ENCODE measurements around the gene ISL1. TPM values are rescaled to one million over a fixed set of nuclear protein-coding genes. Genes with fewer than 3 reads are reported as not detected.

The ISL1 gene
- total and polyA plus RNA-seq, 11 donors, result 0.08 to 0.61 TPM; not detected in 9

DNA sequence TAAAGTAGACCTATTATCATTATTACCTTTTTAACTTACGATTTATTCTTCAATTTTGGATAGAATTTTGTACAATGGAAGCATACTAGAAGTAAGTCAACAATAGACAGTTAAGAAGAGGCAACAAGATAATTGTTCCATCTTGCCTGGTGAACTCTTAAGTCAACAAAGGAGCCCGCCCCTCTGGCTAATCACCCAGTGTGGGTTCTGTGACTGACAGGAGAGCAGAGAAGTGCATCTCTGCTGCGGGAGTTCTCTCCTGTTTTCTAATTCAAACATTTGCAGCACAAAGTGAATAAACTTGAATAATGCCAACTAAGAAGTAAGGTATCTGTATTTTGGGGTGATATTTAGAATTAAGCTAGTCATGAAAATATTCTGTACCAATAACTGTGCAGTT is 6.7 kb upstream of the ISL1 start:
- no peaks in the 10 kb centered on the region for H3K36me3 ChIP-seq
- DNase-seq (no peak), ATAC-seq (no peak)
- no peak overlapping the region for H3K27ac ChIP-seq
- 21 to 41% (median 34%) methylated on average over 3 of the region's 3 CpGs for WGBS, 4 donors
- TF ChIP-seq, protein P1, sequence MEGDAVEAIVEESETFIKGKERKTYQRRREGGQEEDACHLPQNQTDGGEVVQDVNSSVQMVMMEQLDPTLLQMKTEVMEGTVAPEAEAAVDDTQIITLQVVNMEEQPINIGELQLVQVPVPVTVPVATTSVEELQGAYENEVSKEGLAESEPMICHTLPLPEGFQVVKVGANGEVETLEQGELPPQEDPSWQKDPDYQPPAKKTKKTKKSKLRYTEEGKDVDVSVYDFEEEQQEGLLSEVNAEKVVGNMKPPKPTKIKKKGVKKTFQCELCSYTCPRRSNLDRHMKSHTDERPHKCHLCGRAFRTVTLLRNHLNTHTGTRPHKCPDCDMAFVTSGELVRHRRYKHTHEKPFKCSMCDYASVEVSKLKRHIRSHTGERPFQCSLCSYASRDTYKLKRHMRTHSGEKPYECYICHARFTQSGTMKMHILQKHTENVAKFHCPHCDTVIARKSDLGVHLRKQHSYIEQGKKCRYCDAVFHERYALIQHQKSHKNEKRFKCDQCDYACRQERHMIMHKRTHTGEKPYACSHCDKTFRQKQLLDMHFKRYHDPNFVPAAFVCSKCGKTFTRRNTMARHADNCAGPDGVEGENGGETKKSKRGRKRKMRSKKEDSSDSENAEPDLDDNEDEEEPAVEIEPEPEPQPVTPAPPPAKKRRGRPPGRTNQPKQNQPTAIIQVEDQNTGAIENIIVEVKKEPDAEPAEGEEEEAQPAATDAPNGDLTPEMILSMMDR (IDR thresholded peaks at IDR 0.05), result no peak
- TF ChIP-seq POLR2A (IDR thresholded peaks at IDR 0.05), result no peak
- no peaks in the 10 kb centered on the region for H3K9me3 ChIP-seq
- peaks cover 0 to 12% (median 0%) of the 10 kb centered on the region in 12 donors for H3K4me1 ChIP-seq
- H3K4me3 ChIP-seq, result no peak overlapping the region
- peaks cover 21 to 89% (median 58%) of the 10 kb centered on the region in 9 donors for H3K27me3 ChIP-seq
- intact Hi-C loops (cut with DNase I), result no loop called here

DNA sequence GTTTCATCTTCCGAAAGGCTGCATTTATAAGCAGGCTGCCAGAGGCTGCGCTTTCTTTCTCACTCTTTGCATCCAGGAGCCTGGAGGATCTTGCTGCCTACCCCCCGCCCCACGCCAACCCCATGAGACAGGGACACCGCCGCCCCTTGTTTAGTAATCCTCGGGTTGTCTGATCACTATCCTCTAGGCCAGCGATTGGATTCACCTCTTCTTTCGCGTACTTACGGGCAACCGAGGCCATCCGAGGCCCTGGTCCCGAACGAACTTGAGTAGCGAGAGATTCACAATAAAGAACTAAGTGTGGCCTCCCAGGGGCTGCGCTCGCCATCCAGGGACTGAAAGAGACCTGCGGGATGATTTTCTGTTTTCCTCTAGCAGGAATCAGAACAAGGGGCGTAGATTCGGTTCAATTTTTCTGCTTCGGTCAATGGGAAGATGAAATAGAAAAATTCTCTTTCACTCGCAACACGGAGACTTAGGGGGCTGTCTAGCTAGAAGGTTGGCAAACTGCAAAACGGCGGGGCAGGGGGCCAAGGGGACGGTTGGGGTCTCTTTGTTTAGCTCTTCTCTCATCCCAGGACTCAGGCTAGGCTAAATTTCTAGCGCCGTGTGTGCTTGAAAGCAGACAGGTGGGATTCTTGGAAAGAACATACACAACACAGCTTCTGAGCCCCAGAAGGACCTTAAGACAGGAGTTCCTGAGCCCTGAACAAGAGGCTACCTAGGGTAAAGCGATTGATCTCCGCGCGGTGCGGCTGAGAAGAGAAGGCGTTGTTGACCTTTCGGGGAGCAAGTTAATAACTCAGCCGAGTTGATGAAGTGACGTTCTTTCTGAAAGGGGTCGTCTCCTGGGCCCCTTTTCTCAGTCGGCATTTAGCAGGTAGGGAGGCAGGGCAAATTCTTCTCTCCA is 5.8 kb upstream of the ISL1 start:
- ATAC-seq (no peak), DNase-seq (no peak)
- TF ChIP-seq, protein P1 (IDR thresholded peaks at IDR 0.05), result no peak
- TF ChIP-seq POLR2A (IDR thresholded peaks at IDR 0.05), result no peak
- Histone ChIP-seq H3K4me3 (no peak overlapping the region), H3K36me3 (no peaks in the 10 kb centered on the region), H3K9me3 (no peaks in the 10 kb centered on the region), H3K4me1 (peaks cover 0 to 20% (median 2%) of the 10 kb centered on the region in 12 donors), H3K27ac (no peak overlapping the region), H3K27me3 (peaks cover 27 to 95% (median 67%) of the 10 kb centered on the region in 9 donors)
- WGBS, 4 donors, result 7 to 15% (median 9%) methylated on average over 37 to 40 of the region's 40 CpGs
- intact Hi-C loops (cut with DNase I), result no loop called here

DNA sequence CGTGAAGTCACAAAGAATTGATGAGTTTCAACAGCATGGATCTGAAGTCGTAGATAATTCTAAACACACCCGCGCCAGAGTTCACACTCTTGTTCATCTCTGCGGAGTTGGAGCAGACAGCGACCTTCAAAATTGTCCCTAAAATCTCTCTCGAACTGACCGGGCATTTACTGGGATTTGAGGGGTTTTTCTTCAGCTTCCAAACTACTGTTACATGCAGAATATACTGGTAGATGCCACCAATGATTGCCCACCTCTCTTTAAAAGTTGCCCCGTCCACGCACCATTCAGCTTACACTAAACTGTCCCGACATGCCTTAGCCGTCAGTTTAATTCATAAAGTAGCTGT is 5.2 kb upstream of the ISL1 start:
- H3K27ac ChIP-seq, result no peak overlapping the region
- no peak overlapping the region for H3K4me3 ChIP-seq
- H3K27me3 ChIP-seq, result peaks cover 31 to 99% (median 73%) of the 10 kb centered on the region in 9 donors
- ATAC-seq, result no peak
- no peak for DNase-seq
- H3K4me1 ChIP-seq, result peaks cover 0 to 27% (median 5%) of the 10 kb centered on the region in 12 donors
- H3K36me3 ChIP-seq, result no peaks in the 10 kb centered on the region
- WGBS, 4 donors, result 4 to 7% (median 5%) methylated on average over 12 of the region's 12 CpGs
- TF ChIP-seq, protein P1 (IDR thresholded peaks at IDR 0.05), result no peak
- no peaks in the 10 kb centered on the region for H3K9me3 ChIP-seq
- intact Hi-C loops (cut with DNase I), result no loop called here

DNA sequence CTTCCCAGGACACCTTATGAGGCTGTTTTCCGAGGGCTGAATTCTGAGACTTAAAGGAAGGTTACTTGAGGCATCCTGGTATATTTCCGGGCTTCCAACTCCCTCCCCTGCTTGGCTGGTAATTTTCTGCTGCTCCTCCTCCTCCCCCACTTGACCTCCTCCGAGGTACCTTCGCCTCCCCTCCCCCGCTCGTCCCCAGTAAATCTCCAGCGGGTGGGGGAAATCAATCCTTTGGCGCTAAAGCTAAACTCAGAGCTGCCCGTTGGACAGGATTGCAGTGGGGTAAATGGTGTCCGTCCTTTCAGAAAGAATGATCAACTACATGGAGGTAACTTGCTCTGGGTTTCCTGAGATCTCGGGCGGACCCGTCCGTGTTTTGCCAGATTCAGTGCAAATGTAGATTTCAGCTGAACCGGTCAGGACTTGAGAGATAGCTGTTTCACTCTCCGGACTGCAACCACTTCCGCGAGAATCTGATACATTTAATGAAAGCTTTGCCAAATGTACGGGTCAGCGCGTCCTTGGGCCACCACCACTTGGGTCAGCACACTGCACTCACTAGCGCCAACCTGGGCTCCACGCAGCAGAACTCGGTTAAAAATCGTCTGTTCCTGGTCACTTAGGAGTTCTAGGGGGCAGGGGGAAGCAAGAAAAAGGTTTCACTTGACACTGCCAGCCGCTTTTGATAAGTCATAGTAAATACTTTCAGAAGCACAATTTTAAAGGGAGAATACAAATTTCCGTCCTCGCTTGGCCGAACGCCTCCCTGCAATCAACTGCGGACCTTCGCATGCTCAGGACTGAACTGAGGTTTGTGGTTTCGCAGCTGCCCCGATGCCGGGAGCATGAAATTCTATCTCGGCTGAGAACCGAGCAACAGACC is 4.6 kb upstream of the ISL1 start:
- Histone ChIP-seq H3K27me3 (peaks cover 31 to 99% (median 78%) of the 10 kb centered on the region in 9 donors), H3K4me1 (peaks cover 0 to 32% (median 9%) of the 10 kb centered on the region in 12 donors), H3K4me3 (no peak overlapping the region), H3K36me3 (no peaks in the 10 kb centered on the region), H3K27ac (no peak overlapping the region), H3K9me3 (no peaks in the 10 kb centered on the region)
- intact Hi-C loops (cut with DNase I), result no loop called here
- no peak for TF ChIP-seq POLR2A (IDR thresholded peaks at IDR 0.05)
- TF ChIP-seq, protein P1 (IDR thresholded peaks at IDR 0.05), result no peak
- DNase-seq (no peak), ATAC-seq (no peak)
- 1 to 5% (median 2%) methylated on average over 36 to 37 of the region's 37 CpGs for WGBS, 4 donors
